GM19193 (cell line): Measurements from ENCODE around the gene CDC73.

Experiments used
- POLR2A ChIP-seq: IDR thresholded peaks from 4 replicates; pipeline ENCODE4 v1.6.1; 2011; ENCODE audit not compliant: insufficient read depth, insufficient read length; ENCODE audit errors: extremely low read depth

CDC73 gene

GRCh38 chr1:193121616-193122593, at the start of gene CDC73:
TSS of gene CDC73 (plus strand) at chr1:193122031. CDS start at chr1:193122201, 170 bp downstream.
- TF ChIP-seq POLR2A: peak; percentile 89

- no peak for TF ChIP-seq POLR2A
Observed at GRCh38 chr1:193077991-193078390, 43.8 kb upstream of the CDC73 start.

GRCh38 chr1:193079187-193079586, 42.6 kb upstream of the CDC73 start:
- no peak for TF ChIP-seq POLR2A

GRCh38 chr1:193083365-193084088, 38.3 kb upstream of the CDC73 start:
- TF ChIP-seq POLR2A: no peak

- no peak for TF ChIP-seq POLR2A
Observed at GRCh38 chr1:193085263-193085662, 36.6 kb upstream of the CDC73 start.

- no peak for TF ChIP-seq POLR2A
Observed at GRCh38 chr1:193086342-193086741, 35.5 kb upstream of the CDC73 start.

- TF ChIP-seq POLR2A: no peak
Observed at GRCh38 chr1:193087893-193088292, 33.9 kb upstream of the CDC73 start.

GRCh38 chr1:193090865-193091264, 31.0 kb upstream of the CDC73 start:
- no peak for TF ChIP-seq POLR2A

GRCh38 chr1:193094112-193094511, 27.7 kb upstream of the CDC73 start:
- no peak for TF ChIP-seq POLR2A

GRCh38 chr1:193102662-193103061, 19.2 kb upstream of the CDC73 start:
- no peak for TF ChIP-seq POLR2A

GRCh38 chr1:193103759-193104501, 17.9 kb upstream of the CDC73 start:
- TF ChIP-seq POLR2A: no peak

- TF ChIP-seq POLR2A: no peak
Observed at GRCh38 chr1:193104502-193104906, 17.3 kb upstream of the CDC73 start.

GRCh38 chr1:193104907-193105820, 16.7 kb upstream of the CDC73 start, which contains the start of gene GLRX2:
TSS of gene GLRX2 (minus strand) at chr1:193105414. CDS start at chr1:193105382, 32 bp downstream.
- TF ChIP-seq POLR2A: peak; percentile 87

GRCh38 chr1:193105821-193106177, 16.0 kb upstream of the CDC73 start:
- TF ChIP-seq POLR2A: no peak
